HG03175 (cell line): Measurements from ENCODE around the gene REV3L.
"Not testable (repeated sequence)": the region's sequence is repeated elsewhere in the genome, so short reads cannot be mapped to it uniquely, and the experiment has no call there.

Source experiments
- ATAC-seq: cut with Tn5 transposase; IDR thresholded peaks from one replicate; pipeline ENCODE4 v1.9.1; 2021; ENCODE audit warnings: mild to moderate bottlenecking, moderate library complexity; ENCODE audit not compliant: unreplicated experiment

The REV3L gene

GRCh38 chr6:111267764-111268333 lies 215.2 kb downstream of the REV3L start:
- ATAC-seq: no peak

- ATAC-seq: no peak
Observed at GRCh38 chr6:111266276-111266675, 216.7 kb downstream of the REV3L start.

DNA sequence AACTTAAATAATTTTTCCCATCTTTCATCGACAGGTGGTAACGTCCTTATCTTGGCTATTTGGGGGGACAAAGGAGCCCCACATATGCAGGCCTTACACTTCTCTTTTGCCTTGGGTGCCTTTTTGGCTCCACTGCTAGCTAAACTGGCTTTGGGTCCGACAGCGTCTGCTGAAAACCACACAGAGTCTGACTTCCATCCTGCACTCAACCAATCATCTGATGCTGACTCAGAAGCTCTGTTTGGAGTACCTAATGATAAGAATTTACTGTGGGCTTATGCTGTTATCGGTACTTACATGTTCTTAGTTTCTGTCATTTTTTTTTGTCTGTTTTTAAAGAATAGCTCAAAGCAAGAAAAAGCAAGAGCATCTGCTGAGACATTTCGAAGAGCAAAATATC lies 217.2 kb downstream of the REV3L start:
- ATAC-seq: no peak

- no peak for ATAC-seq
Observed at GRCh38 chr6:111263837-111264236, 219.2 kb downstream of the REV3L start.

- ATAC-seq: no peak
Observed at GRCh38 chr6:111260570-111261298, 222.3 kb downstream of the REV3L start.

DNA sequence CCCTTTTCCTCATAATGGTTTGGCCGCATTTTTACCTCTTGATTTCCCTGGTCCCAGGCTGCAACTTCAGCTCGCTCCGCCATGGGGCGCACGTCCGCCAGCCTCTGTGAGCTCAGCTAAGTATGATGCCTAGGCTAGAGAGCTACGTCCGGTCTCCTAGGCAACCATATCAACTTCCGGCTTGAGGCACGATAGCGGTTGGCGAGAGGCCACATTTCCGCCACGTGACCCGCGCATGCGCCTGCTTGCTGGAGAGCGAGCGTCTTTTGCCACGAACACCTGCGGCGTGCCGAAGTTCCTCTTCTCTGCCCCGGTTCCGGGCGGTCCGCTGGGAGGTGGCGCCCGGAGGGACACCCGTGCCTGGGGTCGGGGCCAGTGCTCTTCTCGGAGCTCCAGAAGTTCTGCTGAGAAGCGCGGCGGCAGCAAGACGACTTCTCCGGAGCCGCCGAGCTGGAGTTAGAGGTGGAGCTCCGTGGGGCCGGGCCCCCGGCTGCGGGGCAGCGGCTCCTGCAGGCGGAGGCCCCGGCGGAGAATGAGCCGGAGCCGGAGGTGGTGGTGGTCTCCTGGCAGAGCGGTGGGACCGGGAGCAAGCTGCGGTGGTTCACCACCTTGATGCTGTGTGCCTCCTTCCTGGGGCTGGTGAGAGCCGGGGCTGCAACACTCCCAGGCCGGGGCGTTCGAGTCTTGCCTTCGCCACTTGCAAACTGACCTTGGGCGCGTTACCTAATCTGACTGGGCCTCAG lies 223.8 kb downstream of the REV3L start:
- peak; percentile 98 for ATAC-seq

DNA sequence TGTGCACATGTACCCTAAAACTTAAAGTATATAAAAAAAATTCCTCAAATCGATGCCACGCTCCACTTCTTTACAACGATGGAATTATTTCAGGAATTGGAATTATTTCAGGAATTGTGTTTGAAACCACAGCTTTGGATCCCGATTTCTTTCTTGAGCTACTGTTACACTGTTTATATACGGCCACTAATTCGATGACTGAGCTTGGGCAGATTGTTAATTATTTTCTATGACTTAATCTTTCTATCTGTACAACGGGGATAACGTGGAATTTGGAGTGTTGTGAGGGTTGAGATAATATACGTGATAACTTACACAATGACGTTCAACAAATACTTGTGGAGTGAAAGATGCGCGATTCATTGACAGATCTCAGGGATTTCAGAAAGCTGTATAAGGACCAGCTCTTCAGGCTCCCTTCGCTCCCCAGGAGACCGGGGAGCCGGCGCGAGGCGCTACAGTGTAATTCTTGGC lies 224.4 kb downstream of the REV3L start:
- peak; percentile 13 for ATAC-seq

DNA sequence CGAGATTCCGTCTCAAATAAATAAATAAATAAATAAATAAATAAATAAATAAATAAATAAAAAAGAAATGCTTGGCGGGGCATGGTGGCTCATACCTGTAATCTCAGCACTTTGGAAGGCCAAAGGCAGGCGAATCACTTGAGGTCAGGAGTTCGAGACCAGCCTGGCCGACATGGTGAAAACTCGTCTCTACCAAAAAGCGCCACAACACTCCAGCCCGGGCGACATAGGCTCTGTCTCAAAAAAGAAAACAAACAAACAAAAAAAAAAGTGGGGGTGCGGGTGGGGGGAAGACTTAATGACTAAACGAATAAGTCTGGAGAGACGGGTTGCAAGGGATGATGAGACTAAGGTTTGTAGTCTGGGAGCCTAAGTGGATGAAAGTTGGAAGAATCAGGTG lies 225.0 kb downstream of the REV3L start:
- ATAC-seq: no peak

DNA sequence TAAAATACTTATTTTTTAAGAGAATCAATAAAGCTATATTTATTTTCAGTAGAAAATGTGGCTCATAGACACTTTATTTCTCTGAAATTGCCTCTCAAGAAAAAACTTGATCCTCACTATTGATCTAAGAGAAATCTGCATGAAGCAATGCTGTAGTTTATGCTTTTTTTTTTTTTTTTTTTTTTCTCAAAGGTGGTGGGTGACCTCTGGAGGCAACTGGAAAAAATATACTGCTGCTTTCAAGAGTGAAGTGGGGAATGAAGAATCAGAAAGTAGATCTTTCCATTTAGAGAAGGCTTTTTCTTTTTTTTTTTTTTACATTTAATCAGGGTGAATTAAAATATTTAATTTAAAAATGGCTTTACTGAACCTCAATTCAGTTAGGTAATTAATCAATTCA lies 226.4 kb downstream of the REV3L start:
- ATAC-seq: no peak

DNA sequence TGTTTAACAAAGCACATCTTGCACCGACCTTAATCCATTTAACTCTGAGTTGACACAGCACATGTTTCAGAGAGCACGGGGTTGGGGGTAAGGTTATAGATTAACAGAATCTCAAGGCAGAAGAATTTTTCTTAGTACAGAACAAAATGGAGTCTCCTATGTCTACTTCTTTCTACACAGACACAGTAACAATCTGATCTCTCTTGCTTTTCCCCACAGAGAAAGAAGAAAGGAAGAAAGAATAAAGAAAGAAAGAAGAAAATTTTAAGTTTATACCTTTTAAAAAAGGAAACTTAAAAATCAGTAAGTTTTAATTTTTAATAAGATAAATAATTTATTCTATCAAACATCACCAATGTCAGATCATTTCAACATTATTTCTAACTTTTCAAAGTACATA lies 227.2 kb downstream of the REV3L start:
- ATAC-seq: not testable (repeated sequence)

GRCh38 chr6:111254779-111255166 lies 228.2 kb downstream of the REV3L start:
- ATAC-seq: no peak

DNA sequence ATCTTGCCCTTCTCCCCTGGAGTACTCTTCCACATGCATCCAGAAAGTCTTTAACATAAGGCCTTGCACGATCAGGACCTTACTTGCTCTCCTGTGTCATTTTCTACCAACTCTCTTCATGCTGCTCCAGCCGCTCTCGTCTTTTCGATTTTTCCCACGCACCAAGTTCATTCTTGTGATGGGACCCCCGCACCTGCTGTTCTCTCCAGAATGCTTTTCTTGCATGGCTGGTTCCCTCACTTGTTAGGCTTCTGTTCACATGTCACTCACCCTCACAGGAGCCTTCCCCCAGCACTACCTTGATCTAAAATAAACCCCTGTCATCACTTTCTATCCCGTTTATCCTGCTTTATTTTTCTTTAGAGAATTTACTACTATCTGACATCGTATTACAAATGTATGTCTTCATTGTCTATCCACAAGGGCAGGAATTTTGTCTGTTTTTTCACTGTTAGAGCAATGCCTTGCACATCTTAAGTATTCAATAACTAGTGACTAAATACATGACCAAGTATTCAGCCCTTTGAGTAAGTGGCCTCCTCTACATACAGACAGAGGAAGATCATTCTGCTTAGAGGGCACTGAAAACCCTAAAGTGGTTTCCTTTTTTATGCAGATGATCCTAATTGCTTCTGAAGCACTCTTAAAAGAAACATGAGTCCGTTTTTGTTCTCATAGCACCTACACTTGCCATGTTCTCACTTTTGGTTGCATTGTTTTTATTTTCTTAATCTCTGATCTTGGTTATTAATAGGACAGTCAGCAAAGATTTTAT lies 228.8 kb downstream of the REV3L start:
- no peak for ATAC-seq

DNA sequence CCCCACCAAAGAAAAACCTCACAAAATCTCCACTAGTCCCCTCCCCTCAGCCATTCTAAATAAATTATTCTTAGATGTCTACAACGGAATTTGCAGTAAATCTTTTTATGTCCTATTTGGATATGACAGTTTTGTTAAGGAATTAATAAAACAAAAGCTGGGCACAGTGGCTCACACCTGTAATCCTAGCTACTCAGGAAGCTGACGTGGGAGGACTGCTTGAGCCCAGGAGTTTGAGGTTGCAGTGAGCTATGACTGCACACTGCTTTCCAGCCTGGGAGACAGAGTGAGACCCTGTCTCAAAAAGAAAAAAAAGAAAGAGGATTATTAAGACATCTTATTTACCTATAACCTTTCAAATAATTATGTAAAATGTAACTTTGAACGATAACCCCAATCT lies 230.3 kb downstream of the REV3L start:
- ATAC-seq: no peak

- ATAC-seq: no peak
Observed at GRCh38 chr6:111250791-111251354, 232.1 kb downstream of the REV3L start.
